Measurements from ENCODE around the gene TMEM178B.

Gene TMEM178B

DNA sequence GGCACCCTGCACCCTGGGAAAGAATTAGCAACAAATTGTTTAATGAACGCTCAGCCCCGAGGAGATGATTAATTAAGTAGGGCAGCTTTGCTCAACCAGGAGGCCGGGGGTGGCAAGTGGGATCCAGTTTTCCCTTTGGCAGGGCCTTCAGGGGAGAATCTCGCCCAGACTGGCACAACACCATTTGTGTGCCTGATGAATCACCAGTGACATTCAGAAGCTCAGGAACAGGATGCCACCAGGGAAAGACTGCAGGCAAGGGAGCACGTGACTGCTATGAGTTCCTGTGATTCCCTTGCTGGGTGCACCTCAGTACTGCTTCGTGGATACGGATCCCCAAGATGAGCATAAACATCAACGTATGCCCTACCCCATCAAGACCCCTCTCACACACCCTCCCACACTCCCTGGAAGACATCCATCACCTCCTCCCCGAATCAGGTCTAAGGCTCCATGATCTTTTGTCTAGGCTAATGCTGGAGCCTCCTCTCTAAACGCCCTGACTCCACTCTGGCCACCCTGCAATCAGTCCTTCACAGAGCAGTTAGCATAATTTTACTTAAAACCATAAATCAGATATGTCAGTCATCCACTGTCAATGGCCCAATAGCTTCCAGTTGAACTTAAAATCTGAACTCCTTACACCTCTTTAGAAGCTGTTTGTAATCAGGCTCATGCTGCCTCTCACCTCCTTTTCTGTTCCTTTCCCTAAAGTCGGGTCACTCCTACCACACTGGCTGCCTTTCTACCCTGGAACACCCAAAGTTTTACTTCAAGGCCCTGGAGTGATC is 368.2 kb downstream of the TMEM178B start:
- DNase-seq, result no peak

DNA sequence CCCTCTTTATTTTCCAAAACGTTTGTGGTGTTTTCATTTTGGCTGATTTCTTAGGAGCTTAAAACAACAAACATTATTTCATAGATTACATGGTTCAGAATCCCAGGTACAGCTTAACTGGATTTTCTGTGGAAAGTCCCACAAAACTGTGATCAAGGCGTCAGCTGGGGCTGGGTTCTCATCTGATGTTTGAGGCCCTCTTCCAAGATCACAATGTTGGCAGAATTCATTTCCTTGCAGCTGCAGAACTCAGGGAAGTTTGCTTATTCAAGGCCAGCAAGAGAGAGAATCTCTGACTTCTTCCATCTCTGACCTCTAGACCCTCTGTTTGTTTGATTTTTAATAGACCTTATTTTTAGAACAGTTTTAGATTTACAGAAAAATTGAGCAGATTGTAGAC is 368.9 kb downstream of the TMEM178B start:
- DNase-seq, result no peak

DNA sequence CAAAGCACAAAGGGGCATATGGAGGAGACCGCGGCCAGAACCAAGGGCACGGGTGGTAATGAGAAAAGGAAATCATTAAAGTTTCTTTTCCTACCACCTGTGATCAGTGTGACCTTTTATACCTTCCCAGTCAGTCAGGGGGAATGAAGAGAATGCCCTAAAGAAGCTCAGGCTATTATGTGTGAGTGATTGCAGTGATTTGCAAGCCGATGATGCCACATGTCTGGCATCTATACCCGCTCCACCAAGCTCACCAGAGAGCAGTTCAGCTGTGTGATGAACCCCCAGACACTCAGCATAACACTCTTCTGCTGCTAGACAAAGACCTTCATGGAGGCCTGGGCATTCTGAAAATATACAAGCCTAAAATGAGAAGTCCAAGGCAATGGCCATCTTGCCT is 371.1 kb downstream of the TMEM178B start:
- no peak for DNase-seq

DNA sequence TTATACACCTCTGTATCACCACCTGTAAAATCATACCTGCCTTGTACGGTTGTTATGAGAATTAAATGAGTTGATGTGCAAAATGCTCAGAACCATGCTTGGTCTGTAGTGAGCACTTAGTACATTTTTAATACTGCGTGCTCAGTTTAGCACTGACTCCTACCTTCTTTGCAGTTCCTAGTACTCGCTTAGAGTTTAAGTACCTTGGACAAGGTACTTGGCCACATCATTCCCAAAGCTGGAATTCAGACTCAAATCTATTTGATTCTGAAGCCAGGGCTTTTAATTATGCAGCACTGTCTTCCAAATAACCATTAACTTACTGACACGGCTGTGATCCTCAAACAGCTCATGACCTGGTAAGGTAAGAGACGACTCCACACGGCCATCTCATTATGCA is 377.4 kb downstream of the TMEM178B start:
- DNase-seq, result no peak

DNA sequence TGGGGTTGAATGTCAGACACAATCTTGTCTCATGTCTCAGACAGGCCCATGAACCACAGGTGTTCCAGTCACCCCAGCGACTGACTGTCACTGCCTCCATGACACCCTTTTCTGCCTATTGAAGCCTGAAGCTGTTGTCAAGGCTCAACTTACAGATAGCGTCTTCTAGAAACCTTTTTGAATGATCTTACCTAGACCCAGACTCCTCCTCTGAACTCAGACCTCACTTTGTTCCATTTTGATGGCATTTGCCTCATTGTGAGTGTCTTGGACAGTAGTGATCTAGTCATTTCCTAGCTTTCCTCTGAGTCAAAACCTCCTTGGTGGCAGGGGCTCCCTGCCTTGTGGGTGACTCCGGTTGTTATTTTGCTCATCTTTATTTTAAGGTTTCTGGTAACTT is 379.0 kb downstream of the TMEM178B start:
- no peak for DNase-seq

DNA sequence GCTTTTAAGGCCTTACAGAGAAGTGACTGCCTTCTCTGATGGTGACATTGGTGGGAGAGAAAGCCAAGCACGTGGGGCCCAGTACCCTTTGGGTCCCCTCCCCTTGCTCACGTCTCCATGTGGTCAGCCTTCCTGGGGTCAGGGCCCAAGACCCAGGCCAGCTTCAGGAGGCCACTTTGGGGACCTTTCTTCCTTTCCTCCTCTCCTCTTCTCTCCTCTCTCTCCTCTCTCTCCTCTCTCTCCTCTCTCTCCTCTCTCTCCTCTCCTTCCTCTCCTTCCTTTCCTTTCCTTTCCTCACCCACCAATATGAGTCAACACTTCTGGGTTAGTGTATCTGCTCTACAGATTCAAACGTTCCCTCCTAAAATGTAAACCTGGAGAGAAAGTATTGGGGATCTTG is 380.5 kb downstream of the TMEM178B start:
- no peak for DNase-seq

DNA sequence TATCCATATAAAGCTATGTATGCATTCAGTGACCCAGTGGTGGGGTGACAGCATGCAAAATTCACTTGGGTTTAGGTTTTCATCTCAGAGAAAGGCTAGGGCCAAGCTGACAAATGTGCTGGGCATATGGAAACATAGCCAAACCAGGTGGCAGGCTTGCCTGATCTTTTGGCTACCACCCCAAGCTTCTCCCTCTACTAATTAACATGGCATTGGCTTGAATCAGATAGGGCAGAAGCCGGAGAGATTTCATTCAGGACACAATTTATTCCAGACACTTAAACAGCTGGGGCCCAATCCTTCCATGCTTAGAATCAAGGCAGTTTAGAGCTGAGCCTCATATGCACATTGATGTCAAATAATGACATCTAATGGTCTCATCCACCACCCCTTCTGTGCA is 381.9 kb downstream of the TMEM178B start:
- no peak for DNase-seq

DNA sequence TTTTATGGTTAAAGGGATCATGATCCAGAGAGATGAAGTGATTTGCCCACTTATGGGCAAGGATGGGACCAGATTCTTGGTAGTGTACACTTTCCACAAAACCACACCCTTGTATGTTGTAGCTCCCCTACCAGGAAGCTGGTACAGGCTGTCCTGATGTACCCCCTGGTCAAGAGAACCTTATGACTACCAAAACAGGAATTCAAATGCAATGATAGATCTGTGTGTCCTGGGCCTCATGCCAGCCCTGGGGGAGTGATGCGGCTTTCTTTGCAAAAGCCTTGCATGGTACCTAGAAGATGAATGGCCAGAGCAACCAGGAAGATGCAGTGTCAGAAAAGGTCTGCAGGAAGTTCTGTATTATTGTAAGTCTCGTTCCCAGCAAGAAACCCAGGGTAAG is 382.4 kb downstream of the TMEM178B start:
- no peak for DNase-seq

DNA sequence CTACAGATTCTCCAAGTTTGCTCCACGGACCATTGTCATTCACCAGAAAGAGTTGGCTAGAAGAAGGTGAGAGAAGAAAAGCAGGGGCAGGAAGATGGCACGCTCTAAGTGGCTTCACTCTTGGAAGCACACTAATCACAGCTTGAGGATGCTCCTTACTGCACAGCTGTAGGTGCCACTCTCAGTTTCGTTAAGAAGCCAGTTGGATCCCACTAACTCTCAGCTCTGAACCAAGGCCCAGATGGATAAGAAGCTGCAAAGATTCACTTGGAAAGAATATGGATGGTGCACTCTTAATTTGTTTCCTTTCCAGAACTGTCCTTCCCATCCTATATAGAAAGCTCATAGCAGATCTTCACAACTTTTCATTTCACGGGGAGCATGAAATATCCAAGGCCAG is 382.8 kb downstream of the TMEM178B start:
- DNase-seq, result no peak

DNA sequence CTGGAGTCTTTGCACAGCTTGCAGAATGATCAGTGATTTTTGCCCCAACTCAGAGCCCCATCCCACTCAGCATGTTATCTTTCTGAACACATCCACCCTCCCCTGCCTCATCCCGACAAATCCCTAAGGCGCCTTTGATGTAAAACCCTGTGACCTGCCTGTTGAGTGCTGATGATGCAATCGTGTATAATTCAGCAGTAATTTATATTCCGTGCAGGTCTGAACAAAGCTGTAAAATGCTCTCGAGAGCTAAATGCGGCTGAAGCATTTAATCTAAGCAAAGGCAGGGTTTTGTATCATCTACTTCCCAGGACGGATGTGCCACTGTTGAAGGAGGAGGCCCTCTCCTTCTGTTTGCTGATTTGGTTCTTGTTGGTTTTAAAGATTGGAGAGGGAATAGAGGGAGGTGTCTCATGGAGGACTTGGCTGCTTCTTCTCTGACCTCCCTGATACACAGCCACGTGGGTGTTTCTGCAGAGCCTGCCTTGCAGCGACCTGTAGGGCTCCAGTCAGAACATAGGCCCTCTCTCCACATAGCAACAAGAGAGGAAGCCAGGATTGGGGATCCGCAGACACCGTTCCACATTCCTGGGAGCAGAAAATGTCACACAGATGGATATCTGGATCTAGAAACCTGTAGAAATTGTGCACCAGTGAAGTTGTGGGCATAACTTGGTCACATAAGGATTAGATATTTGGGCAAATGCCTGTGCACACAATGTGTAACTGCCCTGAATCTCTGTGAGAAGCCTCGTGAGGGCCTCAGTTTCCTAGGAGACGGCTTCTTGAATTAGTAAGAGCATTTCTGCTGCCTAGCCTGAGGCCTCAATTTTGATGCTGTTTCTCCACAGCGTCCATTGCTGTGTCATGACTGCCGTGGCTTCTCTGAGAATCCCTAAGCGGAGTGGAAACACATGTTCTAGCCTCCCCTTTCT is 387.2 kb downstream of the TMEM178B start:
- no peak for DNase-seq

DNA sequence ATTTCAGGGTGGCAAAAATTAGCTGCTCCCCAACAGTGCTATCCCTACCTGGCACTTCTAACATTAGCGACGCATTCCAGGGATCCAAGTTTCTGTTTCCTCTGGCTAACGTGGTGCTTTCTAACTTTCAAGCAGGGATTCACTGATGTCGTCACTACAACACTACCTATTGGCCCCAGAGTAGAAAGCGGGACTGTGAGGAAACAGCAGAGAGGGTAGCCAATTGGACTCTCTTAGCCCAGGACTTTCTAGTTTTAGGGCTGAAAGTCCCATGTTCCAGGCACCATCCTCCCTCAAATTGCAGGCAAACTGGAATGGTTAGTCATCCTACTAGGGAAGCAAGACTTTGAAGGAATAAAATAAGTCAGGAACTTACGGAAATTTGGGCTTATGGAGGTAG is 388.1 kb downstream of the TMEM178B start:
- DNase-seq, result no peak

DNA sequence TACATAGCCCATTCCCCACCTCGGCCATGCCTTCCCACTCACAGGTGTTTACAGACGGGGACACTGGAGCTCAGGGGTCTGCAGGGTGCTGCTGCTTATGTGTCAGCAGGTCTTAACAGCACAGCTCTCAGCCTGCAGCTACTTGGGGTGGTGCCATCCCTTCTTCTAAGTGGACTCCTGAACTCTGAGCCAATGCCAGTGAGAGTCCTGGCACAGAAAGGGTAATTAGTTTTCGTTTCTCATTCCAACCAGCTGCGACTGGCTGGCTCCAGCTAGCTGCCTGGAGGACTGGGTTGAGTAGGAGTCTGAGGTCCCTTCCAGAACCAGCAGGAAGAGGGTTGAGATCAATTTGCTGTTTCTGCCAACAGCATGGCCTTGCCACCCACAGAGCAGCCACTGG is 389.1 kb downstream of the TMEM178B start:
- DNase-seq, result no peak

DNA sequence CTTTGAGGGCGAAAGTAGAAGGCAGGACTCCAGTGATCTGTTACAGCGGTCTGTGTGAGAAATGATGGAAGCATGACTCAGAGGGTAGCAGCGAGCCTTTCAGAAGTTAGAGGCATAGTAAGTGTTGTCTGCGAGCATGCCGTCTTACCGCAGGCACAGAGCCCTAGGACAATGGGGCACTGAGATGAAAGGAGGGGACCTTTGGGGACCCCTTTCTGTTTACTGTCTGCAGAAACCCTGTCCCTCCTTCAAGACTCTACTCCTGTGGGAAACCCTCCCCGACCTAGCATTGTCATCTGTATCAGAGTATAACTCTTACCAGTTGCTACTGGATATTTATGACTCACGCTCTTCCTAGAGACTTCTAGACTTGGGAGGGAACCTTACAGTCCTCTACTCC is 390.1 kb downstream of the TMEM178B start:
- no peak for DNase-seq

DNA sequence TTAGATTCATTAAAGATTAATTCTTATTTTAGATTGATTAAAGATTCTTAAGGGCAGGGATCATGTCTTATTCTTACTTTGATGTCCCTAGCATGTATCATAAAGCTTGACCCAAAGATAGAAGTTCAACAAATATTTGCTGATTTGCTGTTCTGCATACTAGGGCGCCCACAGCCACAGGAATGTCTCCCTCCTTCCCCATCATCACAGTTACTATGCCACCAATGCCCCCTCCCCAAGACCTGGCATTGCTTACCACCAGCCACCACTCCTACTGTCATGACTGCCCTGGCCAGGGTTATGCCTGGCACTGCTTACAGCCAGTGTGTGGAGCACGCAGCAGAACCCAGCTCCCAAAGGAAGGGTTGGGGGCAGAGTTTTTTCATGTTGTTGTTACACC is 390.7 kb downstream of the TMEM178B start:
- DNase-seq, result no peak

DNA sequence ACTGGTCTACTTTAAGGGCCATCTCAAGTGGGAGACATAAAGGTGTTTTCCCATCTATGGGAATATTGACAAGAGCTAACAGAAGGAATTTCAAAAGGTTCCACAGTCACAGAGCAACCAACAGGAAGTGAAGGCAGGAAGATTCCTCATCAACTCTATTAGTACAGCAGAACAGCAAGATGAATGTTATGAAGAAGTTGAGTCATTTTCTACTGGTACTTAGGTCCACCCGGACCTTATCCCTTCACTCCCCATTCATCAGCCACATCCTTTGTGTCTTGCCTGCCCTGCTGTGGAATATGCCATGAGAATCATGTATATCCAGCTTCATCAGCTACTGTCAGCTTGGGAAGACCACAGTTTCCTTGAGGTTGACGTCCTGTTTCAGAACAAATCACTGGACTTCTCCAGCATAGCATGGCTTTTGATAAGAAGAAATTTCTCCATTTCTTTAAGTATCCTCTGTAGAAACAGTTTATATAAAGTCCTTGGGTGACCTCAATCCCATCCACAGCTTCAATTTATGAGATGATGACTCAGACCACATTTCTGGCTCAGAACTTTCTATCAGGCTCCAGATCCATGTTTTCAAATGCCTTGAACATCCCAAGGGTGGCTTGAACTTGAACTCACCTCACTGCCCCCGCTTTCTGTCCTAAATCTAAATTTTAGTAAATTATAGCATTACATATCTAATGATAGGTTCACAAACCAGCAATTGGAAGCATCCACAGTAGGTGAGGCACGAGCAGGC is 392.5 kb downstream of the TMEM178B start:
- no peak for DNase-seq

DNA sequence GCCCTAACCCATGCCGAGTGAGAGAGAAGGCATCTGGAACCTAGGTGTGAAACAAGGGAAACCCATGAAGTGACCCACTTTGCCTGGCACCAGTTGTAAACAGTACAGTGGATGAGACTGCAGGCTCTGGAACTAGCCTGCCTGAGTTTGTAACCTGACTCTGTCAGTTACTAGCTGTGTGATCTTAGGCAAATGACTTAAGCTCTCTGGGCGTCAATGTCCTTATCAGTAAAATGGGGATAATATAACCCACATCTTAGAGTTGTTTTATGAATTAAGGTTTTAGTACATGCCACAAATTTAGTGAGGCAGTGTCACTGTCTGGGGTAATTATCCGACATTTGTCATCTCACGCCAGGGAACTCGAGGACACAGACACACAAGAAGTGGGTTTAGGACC is 394.5 kb downstream of the TMEM178B start:
- no peak for DNase-seq

DNA sequence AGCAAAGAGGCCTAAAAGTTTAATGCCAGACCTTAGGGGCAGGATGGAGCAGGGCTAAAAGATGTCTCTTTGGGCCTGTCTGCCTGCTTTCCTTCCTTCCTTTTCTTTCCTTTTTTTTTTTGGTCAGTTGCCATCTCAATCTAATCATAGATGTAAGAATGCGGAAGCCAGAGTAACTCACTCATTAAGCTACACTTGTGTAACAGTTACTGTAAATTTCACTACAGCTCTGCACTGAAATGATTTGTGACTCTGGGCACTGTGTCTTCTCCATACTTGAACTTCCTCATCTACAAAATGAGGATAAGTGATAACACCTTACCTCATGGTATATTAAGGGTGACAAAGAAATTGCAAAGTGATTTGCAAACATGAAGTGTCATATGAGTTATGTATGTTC is 401.8 kb downstream of the TMEM178B start:
- no peak for DNase-seq

DNA sequence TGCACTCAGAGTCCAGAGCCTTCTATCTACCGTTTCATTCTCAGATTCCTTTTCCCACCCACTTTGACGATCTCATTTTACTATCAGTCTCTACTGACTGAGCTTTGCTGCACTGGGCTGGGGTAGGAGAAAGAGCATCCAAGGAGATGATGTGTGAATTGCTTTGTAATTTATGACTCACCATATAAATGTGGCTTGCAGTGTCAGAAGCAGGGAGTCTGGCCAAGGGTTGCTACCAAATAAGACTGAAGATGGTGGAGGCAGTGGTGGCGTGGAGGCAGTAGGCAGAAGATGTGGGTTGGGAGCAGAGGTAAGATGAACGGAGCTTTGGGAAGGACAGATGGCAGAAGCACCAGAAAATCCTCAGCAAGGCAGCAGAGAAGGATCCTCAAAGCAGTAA is 404.0 kb downstream of the TMEM178B start:
- DNase-seq, result no peak

DNA sequence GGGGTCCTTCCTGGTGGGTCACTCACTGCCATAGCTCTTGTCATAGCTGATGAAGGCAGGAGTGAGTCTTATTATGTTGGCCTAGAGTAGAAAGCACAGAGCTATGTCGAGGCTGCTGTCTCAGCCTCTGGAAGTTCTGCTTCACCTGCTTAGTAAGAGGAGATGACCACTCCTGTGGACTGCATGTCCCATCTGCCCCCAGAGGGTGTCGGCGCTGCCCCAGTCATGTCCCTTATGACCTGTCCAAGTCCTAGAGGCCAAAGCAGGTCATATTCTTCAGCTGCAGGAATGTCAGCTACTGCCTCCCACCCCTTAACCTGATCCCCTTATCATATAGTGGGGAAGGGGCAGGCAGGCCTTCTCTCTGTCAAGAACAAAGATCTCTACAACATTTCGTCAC is 405.0 kb downstream of the TMEM178B start:
- DNase-seq, result no peak

DNA sequence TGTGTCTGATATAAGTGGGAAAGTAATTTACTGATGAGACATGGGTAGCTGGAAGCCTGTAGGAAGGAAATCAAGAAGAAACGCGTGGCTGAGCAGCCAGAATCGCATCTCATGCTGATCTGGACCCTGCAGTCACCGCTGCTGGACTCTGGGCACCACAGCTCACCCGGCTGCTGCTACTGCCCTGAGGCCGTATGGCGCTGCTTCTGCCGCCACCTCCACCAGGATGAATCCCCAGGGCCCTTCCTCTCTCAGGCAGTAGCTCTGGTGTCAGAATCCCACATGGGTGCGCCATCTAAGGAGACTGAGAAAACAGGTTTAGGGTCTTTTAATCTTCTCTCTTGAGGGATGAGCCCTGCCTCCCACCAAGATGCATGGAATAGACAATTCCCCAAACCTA is 407.1 kb downstream of the TMEM178B start:
- DNase-seq, result no peak

DNA sequence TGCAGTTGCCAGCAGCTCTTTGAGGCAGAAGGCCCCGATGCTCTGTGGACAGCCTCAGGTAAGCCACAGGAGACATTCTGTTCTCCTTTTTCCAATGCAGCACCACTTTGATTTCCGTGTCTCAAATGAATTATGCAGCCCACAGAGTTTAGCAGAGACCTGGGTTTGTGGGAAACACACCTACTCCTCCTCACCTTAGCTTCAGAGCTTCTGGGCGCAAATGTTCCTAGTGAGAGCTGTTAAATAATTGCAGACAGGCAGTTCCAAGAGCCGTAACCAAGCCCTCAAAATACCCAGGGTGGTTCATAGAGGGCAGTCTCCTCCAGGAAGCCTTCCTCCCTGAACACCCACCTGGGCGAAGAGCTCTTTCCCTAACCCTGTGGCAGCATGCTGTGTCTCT is 408.1 kb downstream of the TMEM178B start:
- DNase-seq, result no peak

DNA sequence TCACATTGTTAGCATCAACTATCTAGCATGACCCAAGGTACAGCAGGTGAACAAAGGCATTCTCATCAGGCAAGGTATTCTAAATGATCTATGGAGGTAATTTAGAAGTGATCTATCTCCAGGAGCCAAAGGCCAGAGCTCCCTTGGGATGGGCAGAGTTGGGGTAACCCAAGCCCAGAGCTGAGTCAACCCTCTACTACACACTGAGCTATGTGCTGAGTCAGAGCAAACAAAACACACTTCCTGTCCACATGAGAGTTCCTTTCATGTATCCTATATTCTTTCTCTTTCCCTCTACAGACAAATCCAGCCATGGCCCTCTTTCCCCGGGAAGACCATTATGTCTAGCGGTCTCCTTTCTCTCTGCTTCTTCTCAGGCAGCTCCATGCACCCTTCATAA is 409.2 kb downstream of the TMEM178B start:
- DNase-seq, result no peak

DNA sequence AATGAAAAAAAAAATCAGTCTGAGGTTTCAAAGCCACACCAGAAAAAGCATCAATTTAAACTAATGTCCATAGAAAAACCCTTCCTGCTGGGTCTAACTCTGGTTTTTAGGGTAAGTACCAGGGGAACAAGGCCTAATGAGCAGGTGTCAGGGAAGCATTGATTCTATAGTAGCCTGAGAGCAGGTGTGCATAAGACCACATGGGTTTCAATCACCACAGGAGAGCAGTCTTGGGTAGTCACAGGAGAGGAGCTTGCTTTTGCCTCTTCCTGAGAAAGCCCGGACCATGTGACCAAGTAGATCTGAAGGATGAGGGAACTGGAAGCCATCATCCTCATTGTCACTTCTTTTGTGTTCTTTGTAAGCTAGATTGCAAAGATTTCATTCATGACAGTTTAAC is 411.0 kb downstream of the TMEM178B start:
- DNase-seq, result no peak

DNA sequence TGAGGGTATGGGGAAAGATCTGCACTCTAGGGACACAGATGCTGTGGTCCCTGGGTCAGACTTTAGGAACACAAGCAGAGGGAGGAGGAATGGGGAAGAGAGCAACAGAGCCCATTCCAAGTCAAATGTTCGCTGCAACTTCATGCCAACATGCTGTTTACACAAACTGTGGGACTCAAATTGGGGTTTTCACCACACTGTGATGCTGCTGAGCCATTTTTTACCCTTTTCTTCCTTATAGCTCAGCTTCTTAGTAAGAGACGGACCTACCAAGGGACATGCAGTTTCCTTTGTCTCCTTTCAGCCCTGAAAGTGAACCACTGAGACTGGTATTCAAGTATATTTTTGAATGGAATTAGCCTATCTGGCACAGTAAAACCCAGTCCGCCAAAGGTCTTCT is 413.1 kb downstream of the TMEM178B start:
- DNase-seq, result no peak
